HepG2 (cell line): Measurements from ENCODE around the gene ZC3H8. TPM values are rescaled to one million over a fixed set of nuclear protein-coding genes. Genes with fewer than 3 reads are reported as not detected.

Experiments used
- ATAC-seq: fragments of 200-7000 bp; cut with Tn5 transposase; 3 replicates; pipeline ENCODE4 v1.9.1; 2020; ENCODE audit warnings: mild to moderate bottlenecking, moderate library complexity
- BruUV-seq: library from RNA; stranded (reverse); fragments of 400-500 nt; replicated peaks from 2 replicates; lab custom pipeline; 2021; lab: Mats Ljungman, UMichigan
- CTCF ChIA-PET: fragments of 300-600 bp; formaldehyde crosslinking; extraction: SDS; loops from one replicate; lab custom pipeline; 2021; ENCODE audit warnings: low total read pairs, inconsistent platforms, low intra/inter-chr PET ratio; lab: Yijun Ruan, JAX
- POLR2A ChIA-PET: fragments of 350-600 bp; sonication (Branson Sonifier 250); formaldehyde crosslinking; loops from one replicate; lab custom pipeline; 2020; ENCODE audit warnings: antibody characterized with exemption, inconsistent platforms; lab: Yijun Ruan, JAX
- DNase-seq: peaks from one replicate; pipeline ENCODE4 v3.0.0-alpha.2; 2015; ENCODE audit warnings: low spot score
- FAIRE-seq: peaks from 3 replicates; lab custom pipeline; 2011; peaks lifted over from hg19 to GRCh38; lab: Jason Lieb, UNC
- H2AFZ ChIP-seq: one replicate; pipeline ENCODE4 v1.6.1; 2011; ENCODE audit warnings: low read length, inconsistent platforms
- H3K27ac ChIP-seq: fragments of 300-600 bp; 3 replicates; pipeline ENCODE4 v1.8.0; 2011; ENCODE audit warnings: mixed run types, mild to moderate bottlenecking, mixed read lengths, low read length, inconsistent platforms; ENCODE audit not compliant: insufficient read depth; ENCODE audit errors: extremely low read length
- H3K27me3 ChIP-seq, 2 experiments: fragments of 200-600 bp in 1 of 2; 2 replicates in 1 of 2; 3 replicates in 1 of 2; pipeline versions ENCODE4 v1.6.0 to v1.8.0; 2011; ENCODE audit warnings: low read length in 2 of 2, mild to moderate bottlenecking in 2 of 2, moderate library complexity in 2 of 2, inconsistent platforms in 1 of 2; ENCODE audit not compliant: insufficient read depth in 2 of 2, control insufficient read depth in 1 of 2
- H3K36me3 ChIP-seq, 2 experiments: fragments of 200-600 bp in 1 of 2; replicated peaks in 1 of 2; 2 replicates in 1 of 2; 3 replicates in 1 of 2; pipeline versions ENCODE4 v1.5.1 to v1.8.0; 2011; ENCODE audit warnings: low read length in 2 of 2, inconsistent platforms in 1 of 2; ENCODE audit not compliant: insufficient read depth in 2 of 2, control insufficient read depth in 1 of 2
- H3K4me1 ChIP-seq: 2 replicates; pipeline ENCODE4 v1.5.1; 2012; ENCODE audit warnings: low read length, inconsistent platforms; ENCODE audit not compliant: insufficient read depth
- H3K4me2 ChIP-seq: 2 replicates; pipeline ENCODE4 v1.6.0; 2011; ENCODE audit warnings: low read depth, low read length, inconsistent platforms
- H3K4me3 ChIP-seq, 3 experiments: fragments of 200-600 bp in 1 of 3; sonication (generic), shearing (Covaris generic) in 1 of 3; replicated peaks in 1 of 3; 2 replicates each; pipeline ENCODE4 v1.5.1; 2011 to 2016; ENCODE audit warnings: low read length in 3 of 3, inconsistent platforms in 2 of 3, low read depth in 2 of 3, mild to moderate bottlenecking in 2 of 3, control low read depth in 1 of 3, mixed read lengths in 1 of 3; ENCODE audit not compliant: insufficient read depth in 1 of 3
- H3K79me2 ChIP-seq: one replicate; pipeline ENCODE4 v1.6.1; 2011; ENCODE audit warnings: low read length, inconsistent platforms; ENCODE audit not compliant: insufficient read depth
- H3K9ac ChIP-seq: 2 replicates; pipeline ENCODE4 v1.6.0; 2011; ENCODE audit warnings: mild to moderate bottlenecking, low read depth, low read length, inconsistent platforms; ENCODE audit not compliant: insufficient read depth
- H3K9me3 ChIP-seq: 2 replicates; pipeline ENCODE4 v1.5.1; 2012; ENCODE audit warnings: mild to moderate bottlenecking, low read length
- H4K20me1 ChIP-seq: 2 replicates; pipeline ENCODE4 v1.6.0; 2011; ENCODE audit warnings: inconsistent platforms, mild to moderate bottlenecking, low read length, moderate library complexity; ENCODE audit not compliant: insufficient read depth
- GTF3A ChIP-seq: sonication (generic); formaldehyde crosslinking; conservative IDR thresholded peaks from 2 replicates; pipeline ENCODE4 v1.4.0; 2020; ENCODE audit warnings: mild to moderate bottlenecking, missing genetic modification reagents
- HDAC1 ChIP-seq: sonication (generic); formaldehyde crosslinking; IDR thresholded peaks from 2 replicates; pipeline ENCODE4 v1.5.1; 2020; ENCODE audit warnings: mild to moderate bottlenecking, missing genetic modification reagents
- NFYC ChIP-seq: IDR thresholded peaks from 2 replicates; pipeline ENCODE4 v1.6.1; 2016; ENCODE audit warnings: missing genetic modification reagents, missing compliant biosample characterization
- SALL1 ChIP-seq: sonication (generic); formaldehyde crosslinking; IDR thresholded peaks from 2 replicates; pipeline ENCODE4 v1.8.0; 2022; ENCODE audit warnings: mild to moderate bottlenecking, missing genetic modification reagents
- SIX4 ChIP-seq: sonication (generic); formaldehyde crosslinking; IDR thresholded peaks from 2 replicates; pipeline ENCODE4 v1.4.0; 2020; ENCODE audit warnings: missing genetic modification reagents
- TOE1 ChIP-seq: sonication (generic); formaldehyde crosslinking; IDR thresholded peaks from 2 replicates; pipeline ENCODE4 v1.4.0; 2020; ENCODE audit warnings: mild to moderate bottlenecking, missing genetic modification reagents
- ZFP91 ChIP-seq: sonication (generic); formaldehyde crosslinking; IDR thresholded peaks from 2 replicates; pipeline ENCODE4 v1.9.0; 2022; ENCODE audit warnings: missing genetic modification reagents, mild to moderate bottlenecking, borderline replicate concordance
- ZNF101 ChIP-seq: sonication (generic); formaldehyde crosslinking; IDR thresholded peaks from 2 replicates; pipeline ENCODE4 v1.4.0; 2020; ENCODE audit warnings: mild to moderate bottlenecking, low read depth, missing genetic modification reagents, borderline replicate concordance
- ZNF414 ChIP-seq: sonication (generic); formaldehyde crosslinking; IDR thresholded peaks from 2 replicates; pipeline ENCODE4 v1.5.0; 2020; ENCODE audit warnings: missing genetic modification reagents
- ZNF709 ChIP-seq: sonication (generic); formaldehyde crosslinking; IDR thresholded peaks from 2 replicates; pipeline ENCODE4 v1.5.0; 2020; ENCODE audit warnings: mild to moderate bottlenecking, missing genetic modification reagents
- ZNF720 ChIP-seq: sonication (generic); formaldehyde crosslinking; IDR thresholded peaks from 2 replicates; pipeline ENCODE4 v1.4.0; 2020; ENCODE audit warnings: missing genetic modification reagents
- ZNF780A ChIP-seq: sonication (generic); formaldehyde crosslinking; IDR thresholded peaks from 2 replicates; pipeline ENCODE4 v1.8.0; 2022; ENCODE audit warnings: mild to moderate bottlenecking, missing genetic modification reagents, moderate library complexity
- WGBS: methylation state at CpG from one replicate; pipeline ENCODE4 v1.1.6; 2017; ENCODE audit warnings: low lambda C conversion rate; 5-methylcytosine and 5-hydroxymethylcytosine counted together
- in situ Hi-C: cut with HindIII; loops from 2 replicates; pipeline ENCODE4 v1.10.0; 2017; ENCODE audit warnings: low pct_unique_long_range_greater_than_20kb; ENCODE audit not compliant: extremely low pct_ligation_motif_present
- intact Hi-C: fragments of 100-400 bp; cut with micrococcal nuclease; formaldehyde crosslinking; loops from one replicate; pipeline ENCODE4 v1.10.0; 2022; ENCODE audit not compliant: unreplicated experiment
- polyA plus RNA-seq, 8 experiments: library from polyadenylated mRNA; depleted of rRNA in 3 of 8; stranded (reverse) in 7 of 8; unstranded in 1 of 8; fragments of >200 nt; fragmentation: Illumina TruSeq in 4 of 8; extraction: Trizol in 4 of 8; gene quantifications; 2 replicates each; pipeline versions ENCODE4 v1.2.1 to v1.2.3, GENCODE V29; 2011 to 2016; ENCODE audit warnings: low read depth in 4 of 8, missing spikeins in 1 of 8, mixed read lengths in 1 of 8; ENCODE audit not compliant: insufficient read depth in 1 of 8
- total RNA-seq, 5 experiments: library from RNA; depleted of rRNA; stranded (reverse); fragments of >200 nt; fragmentation: Illumina TruSeq; extraction: Trizol; gene quantifications; 2 replicates each; pipeline ENCODE4 v1.2.3, GENCODE V29; 2016; ENCODE audit warnings: low read depth in 1 of 5

Gene ZC3H8
- total and polyA plus RNA-seq, 2 of the 13 experiments (the other 11 are each of a cell fraction or from before 2014, with no cell fraction given), result 4.5 to 17.0 TPM

GRCh38 chr2:112290648-112291047 is 35.8 kb upstream of the ZC3H8 start:
- Histone ChIP-seq H3K27me3 (no peaks in the 10 kb centered on the region), H3K9ac (no peak overlapping the region), H3K4me3 (no peak overlapping the region), H3K79me2 (no peaks in the 10 kb centered on the region), H3K27ac (no peak overlapping the region), H2AFZ (no peak overlapping the region), H3K36me3 (no peaks in the 10 kb centered on the region), H3K4me1 (no peaks in the 10 kb centered on the region), H4K20me1 (no peaks in the 10 kb centered on the region), H3K9me3 (no peaks in the 10 kb centered on the region), H3K4me2 (no peak overlapping the region)
- ChIA-PET CTCF (no interaction called here), POLR2A (no interaction called here)
- no TSS peak for BruUV-seq
- intact Hi-C loops (no loop called here), in situ Hi-C loops (no loop called here)
- no peak for FAIRE-seq
- whole genome bisulfite sequencing, result 89% methylated on average over 1 of the region's 1 CpG
- ATAC-seq, result no peak
- no peak for DNase-seq
- TF ChIP-seq ZNF414 (CRISPR knock-in tag) (no peak), TOE1 (no peak), ZNF709 (CRISPR knock-in tag) (no peak), SIX4 (CRISPR knock-in tag) (no peak), ZNF101 (no peak), HDAC1 (CRISPR knock-in tag) (no peak), NFYC (CRISPR knock-in tag) (no peak), ZNF720 (CRISPR knock-in tag) (no peak), ZFP91 (CRISPR knock-in tag) (no peak), SALL1 (CRISPR knock-in tag) (no peak), ZNF780A (CRISPR knock-in tag) (no peak), GTF3A (CRISPR knock-in tag) (no peak)
